Measurements from ENCODE around the gene RMRP. TPM values are rescaled to one million over a fixed set of nuclear protein-coding genes. Genes with fewer than 3 reads are reported as not detected.

RMRP gene
- total RNA-seq, 2 experiments from 2014 or later = 12,624 to 26,575 TPM

GRCh38 chr9:35689542-35690293, 31.9 kb upstream of the RMRP start, which contains the start of gene TPM2:
Gene TPM2 (minus strand): TSS chr9:35689925. CDS start chr9:35689817, 108 bp downstream.
- H3K9me2 ChIP-seq (ENCODE audit: insufficient read depth, low read length) = no peaks in the 10 kb centered on the region
- ChIA-PET CTCF (ENCODE audit: unreplicated experiment) (no interaction called here), POLR2A (interaction anchor here (0.6 to 1.0 kb wide), 4 partner anchors 9 to 39 kb away, joined by 3 to 5 read pairs (median 4); no protein-coding TSS in a partner anchor)
- H3K79me2 ChIP-seq (ENCODE audit: insufficient read depth, low read depth, low read length) = no peaks in the 10 kb centered on the region
- intact Hi-C loops (cut with micrococcal nuclease; ENCODE audit: unreplicated experiment) = no loop called here
- peak within 1 kb of the TSS; percentile 66 for H3K4me2 ChIP-seq (ENCODE audit: low read length)
- H2AFZ ChIP-seq (ENCODE audit: low read length) = peak within 1 kb of the TSS; percentile 65
- peaks cover 46% of the 10 kb centered on the region for H3K4me1 ChIP-seq (ENCODE audit: insufficient read depth, low read length, poor library complexity, severe bottlenecking)
- TF ChIP-seq CTCF (conservative IDR thresholded peaks at IDR 0.05; ENCODE audit: low read length) = no peak
- no peak for TF ChIP-seq EZH2phosphoT487 (IDR thresholded peaks at IDR 0.05; ENCODE audit: borderline replicate concordance, low read depth, low read length)
- H4K20me1 ChIP-seq (ENCODE audit: insufficient read depth, low read length) = no peaks in the 10 kb centered on the region
- H3K27ac ChIP-seq (ENCODE audit: low read depth, low read length, poor library complexity, severe bottlenecking) = no peak within 1 kb of the TSS
- BruUV-seq (replicated peaks) = no TSS peak
- no peaks in the 10 kb centered on the region for H3K9me3 ChIP-seq (ENCODE audit: low read length)
- H3K36me3 ChIP-seq (ENCODE audit: insufficient read depth, low read length) = no peaks in the 10 kb centered on the region
- H3K4me3 ChIP-seq (ENCODE audit: low read depth, low read length, poor library complexity, severe bottlenecking) = peak within 1 kb of the TSS; percentile 54
- no peak for DNase-seq (ENCODE audit: low spot score)

- peak overlapping the region; percentile 60; the same call in 1 of the 2 replicates for H3K4me2 ChIP-seq (ENCODE audit: low read length)
- intact Hi-C loops (cut with micrococcal nuclease; ENCODE audit: unreplicated experiment) = no loop called here
These were observed 31.0 kb upstream of the RMRP start for GRCh38 chr9:35688558-35689541.

More at GRCh38 chr9:35688558-35689541, 31.0 kb upstream of the RMRP start:
- TF ChIP-seq EZH2phosphoT487 (IDR thresholded peaks at IDR 0.05; ENCODE audit: borderline replicate concordance, low read depth, low read length) (no peak), CTCF (conservative IDR thresholded peaks at IDR 0.05; ENCODE audit: low read length) (no peak)
- no peaks in the 10 kb centered on the region for H4K20me1 ChIP-seq (ENCODE audit: insufficient read depth, low read length)
- ChIA-PET POLR2A (interaction anchor here (0.6 to 1.6 kb wide), 5 partner anchors 23 to 88 kb away, joined by 3 to 7 read pairs (median 4); partner anchors contain the start of gene SIT1), CTCF (ENCODE audit: unreplicated experiment) (interaction anchor here (0.8 to 1.5 kb wide), 3 partner anchors 8 to 41 kb away, joined by 3 to 5 read pairs (median 3); no protein-coding TSS in a partner anchor)
- no peak overlapping the region; the same call in 1 of the 2 replicates for H2AFZ ChIP-seq (ENCODE audit: low read length)
- DNase-seq (ENCODE audit: low spot score) = no peak
- H3K9me2 ChIP-seq (ENCODE audit: insufficient read depth, low read length) = no peaks in the 10 kb centered on the region
- peaks cover 46% of the 10 kb centered on the region for H3K4me1 ChIP-seq (ENCODE audit: insufficient read depth, low read length, poor library complexity, severe bottlenecking)
- no TSS peak for BruUV-seq (replicated peaks)
- H3K27ac ChIP-seq (ENCODE audit: low read depth, low read length, poor library complexity, severe bottlenecking) = no peak overlapping the region
- no peaks in the 10 kb centered on the region for H3K36me3 ChIP-seq (ENCODE audit: insufficient read depth, low read length)
- no peak overlapping the region for H3K4me3 ChIP-seq (ENCODE audit: low read depth, low read length, poor library complexity, severe bottlenecking)
- H3K9me3 ChIP-seq (ENCODE audit: low read length) = no peaks in the 10 kb centered on the region
- H3K79me2 ChIP-seq (ENCODE audit: insufficient read depth, low read depth, low read length) = no peaks in the 10 kb centered on the region
